Endothelial cell of umbilical vein (primary cell): ENCODE results near the gene WDR7. TPM values are rescaled to one million over a fixed set of nuclear protein-coding genes. Genes with fewer than 3 reads are reported as not detected.

ENCODE experiments used
- BruUV-seq: library from RNA; stranded (reverse); fragments of 400-500 nt; replicated peaks from 2 replicates; lab custom pipeline; 2021; lab: Mats Ljungman, UMichigan
- CTCF ChIA-PET: fragments of 300-600, 350-600 bp; sonication (Branson Sonifier 250); formaldehyde crosslinking; loops from one replicate; lab custom pipeline; 2021; ENCODE audit warnings: antibody characterized with exemption, inconsistent platforms; lab: Charles Lee
- POLR2A ChIA-PET: fragments of 300-600, 350-600 bp; sonication (Branson Sonifier 250); formaldehyde crosslinking; loops from one replicate; lab custom pipeline; 2021; ENCODE audit warnings: antibody characterized with exemption, inconsistent platforms; lab: Charles Lee
- DNase-seq: peaks from one replicate; pipeline ENCODE4 v3.0.0-alpha.2; 2011; ENCODE audit warnings: low read depth, low spot score
- FAIRE-seq: peaks from 2 replicates; lab custom pipeline; 2011; peaks lifted over from hg19 to GRCh38; lab: Jason Lieb, UNC
- H2AFZ ChIP-seq: 2 replicates; pipeline ENCODE4 v1.6.0; 2012; ENCODE audit warnings: low read depth, low read length, control low read depth, inconsistent platforms
- H3K27ac ChIP-seq: 2 replicates; pipeline ENCODE4 v1.5.1; 2011; ENCODE audit warnings: low read depth, mild to moderate bottlenecking, control low read depth, low read length, moderate library complexity; ENCODE audit not compliant: insufficient read depth
- H3K27me3 ChIP-seq, 2 experiments: 2 replicates each; pipeline versions ENCODE4 v1.6.0 to v1.6.1; 2011; ENCODE audit warnings: low read length in 2 of 2, mixed read lengths in 1 of 2; ENCODE audit not compliant: control insufficient read depth in 2 of 2, insufficient read depth in 2 of 2
- H3K36me3 ChIP-seq, 2 experiments: 2 replicates in 1 of 2; 3 replicates in 1 of 2; pipeline ENCODE4 v1.5.1; 2011; ENCODE audit warnings: low read length in 2 of 2, mild to moderate bottlenecking in 1 of 2, moderate library complexity in 1 of 2; ENCODE audit not compliant: control insufficient read depth in 2 of 2, insufficient read depth in 2 of 2; ENCODE audit errors: extremely low read depth in 1 of 2
- H3K4me1 ChIP-seq: 3 replicates; pipeline ENCODE4 v1.5.1; 2011; ENCODE audit warnings: mild to moderate bottlenecking, low read length; ENCODE audit not compliant: control insufficient read depth, insufficient read depth; ENCODE audit errors: extremely low read depth
- H3K4me2 ChIP-seq: 2 replicates; pipeline ENCODE4 v1.6.1; 2011; ENCODE audit warnings: low read length, control low read depth, mixed read lengths; ENCODE audit not compliant: insufficient read depth
- H3K4me3 ChIP-seq, 3 experiments: fragments of 200-600 bp in 1 of 3; sonication (generic), shearing (Covaris generic) in 1 of 3; replicated peaks in 1 of 3; 2 replicates each; pipeline ENCODE4 v1.5.1; 2011 to 2016; ENCODE audit warnings: control low read depth in 3 of 3, low read length in 3 of 3, mild to moderate bottlenecking in 2 of 3, inconsistent platforms in 1 of 3, low read depth in 1 of 3, moderate library complexity in 1 of 3; ENCODE audit not compliant: insufficient read depth in 1 of 3
- H3K79me2 ChIP-seq: 2 replicates; pipeline ENCODE4 v1.6.0; 2012; ENCODE audit warnings: low read length, inconsistent platforms; ENCODE audit not compliant: control insufficient read depth, insufficient read depth
- H3K9ac ChIP-seq: replicated peaks from 2 replicates; pipeline ENCODE3; 2011; ENCODE audit warnings: low read length, control low read depth; ENCODE audit not compliant: insufficient read depth; ENCODE audit errors: extremely low read depth
- H3K9me1 ChIP-seq: replicated peaks from 3 replicates; pipeline ENCODE4 v1.6.0; 2011; ENCODE audit warnings: mild to moderate bottlenecking, low read length; ENCODE audit not compliant: control insufficient read depth, insufficient read depth; ENCODE audit errors: extremely low read depth
- H3K9me3 ChIP-seq: replicated peaks from 2 replicates; pipeline ENCODE4 v1.5.1; 2012; ENCODE audit warnings: low read length, inconsistent platforms; ENCODE audit not compliant: control insufficient read depth, insufficient read depth
- H4K20me1 ChIP-seq: replicated peaks from 2 replicates; pipeline ENCODE3; 2011; ENCODE audit warnings: mild to moderate bottlenecking, low read length; ENCODE audit not compliant: control insufficient read depth, insufficient read depth; ENCODE audit errors: extremely low read depth
- EZH2 ChIP-seq: IDR thresholded peaks from 2 replicates; pipeline ENCODE4 v1.6.1; 2012; ENCODE audit warnings: borderline replicate concordance, low read depth, mild to moderate bottlenecking, moderate library complexity, low read length, inconsistent platforms; ENCODE audit not compliant: severe bottlenecking
- FOS ChIP-seq: IDR thresholded peaks from 2 replicates; pipeline ENCODE4 v1.6.1; 2011; ENCODE audit warnings: mild to moderate bottlenecking, low read length, moderate library complexity, borderline replicate concordance; ENCODE audit not compliant: insufficient read depth
- GATA2 ChIP-seq: IDR thresholded peaks from 2 replicates; pipeline ENCODE4 v1.7.0; 2011; ENCODE audit warnings: low read depth, mild to moderate bottlenecking, moderate library complexity, mixed read lengths, low read length; ENCODE audit not compliant: insufficient read length, insufficient read depth
- JUN ChIP-seq: IDR thresholded peaks from 2 replicates; pipeline ENCODE4 v1.6.1; 2011; ENCODE audit warnings: borderline replicate concordance, low read depth; ENCODE audit not compliant: insufficient read length, insufficient read depth
- MYC ChIP-seq: IDR thresholded peaks from one replicate; pipeline ENCODE4 v1.6.1; 2011; ENCODE audit warnings: mild to moderate bottlenecking, low read depth, low read length
- POLR2A ChIP-seq: IDR thresholded peaks from 2 replicates; pipeline ENCODE4 v1.6.1; 2012; ENCODE audit warnings: low read depth, mild to moderate bottlenecking, control low read depth, low read length
- POLR2AphosphoS5 ChIP-seq: IDR thresholded peaks from 2 replicates; pipeline ENCODE4 v1.6.1; 2012; ENCODE audit warnings: low read depth, mild to moderate bottlenecking, control low read depth, low read length, moderate library complexity; ENCODE audit not compliant: insufficient read depth
- dilution Hi-C: fragments of 300-500 bp; cut with MboI; formaldehyde crosslinking; loops from one replicate; pipeline ENCODE4 v1.15.0; 2019; ENCODE audit warnings: low sequenced_read_pairs; ENCODE audit not compliant: extremely low pct_ligation_motif_present
- intact Hi-C: fragments of 100-400 bp; cut with micrococcal nuclease; formaldehyde crosslinking; loops from one replicate; pipeline ENCODE4 v1.10.0; 2022
- polyA plus RNA-seq, 4 experiments: library from polyadenylated mRNA; depleted of rRNA in 3 of 4; stranded (reverse) in 3 of 4; unstranded in 1 of 4; fragments of >200 nt; gene quantifications; 2 replicates each; pipeline versions ENCODE4 v1.2.1 to v1.2.3, GENCODE V29; 2011 to 2012; ENCODE audit warnings: missing spikeins in 1 of 4
- total RNA-seq: library from RNA; stranded (reverse); gene quantifications from 2 replicates; pipeline ENCODE4 v1.2.3, GENCODE V29; 2021
- TF ChIP-seq, protein P1 (sequence below): IDR thresholded peaks from 2 replicates; pipeline ENCODE4 v1.6.1; 2011; ENCODE audit not compliant: insufficient read depth, insufficient read length
- TF ChIP-seq, protein P2 (sequence below), 2 donors: IDR thresholded peaks; 1 replicate in 1 of 2; 2 replicates in 1 of 2; pipeline ENCODE4 v1.5.1; 2011; ENCODE audit warnings: low read length in 2 of 2, mild to moderate bottlenecking in 2 of 2, moderate library complexity in 2 of 2, control low read depth in 1 of 2, inconsistent platforms in 1 of 2, low read depth in 1 of 2; ENCODE audit not compliant: insufficient read depth in 1 of 2; ENCODE audit errors: extremely low read depth in 1 of 2

Gene WDR7
- total and polyA plus RNA-seq, 2 donors (not counting 3 experiments of a cell fraction or from before 2014, with no cell fraction given) = 5.9 to 19.0 TPM

DNA sequence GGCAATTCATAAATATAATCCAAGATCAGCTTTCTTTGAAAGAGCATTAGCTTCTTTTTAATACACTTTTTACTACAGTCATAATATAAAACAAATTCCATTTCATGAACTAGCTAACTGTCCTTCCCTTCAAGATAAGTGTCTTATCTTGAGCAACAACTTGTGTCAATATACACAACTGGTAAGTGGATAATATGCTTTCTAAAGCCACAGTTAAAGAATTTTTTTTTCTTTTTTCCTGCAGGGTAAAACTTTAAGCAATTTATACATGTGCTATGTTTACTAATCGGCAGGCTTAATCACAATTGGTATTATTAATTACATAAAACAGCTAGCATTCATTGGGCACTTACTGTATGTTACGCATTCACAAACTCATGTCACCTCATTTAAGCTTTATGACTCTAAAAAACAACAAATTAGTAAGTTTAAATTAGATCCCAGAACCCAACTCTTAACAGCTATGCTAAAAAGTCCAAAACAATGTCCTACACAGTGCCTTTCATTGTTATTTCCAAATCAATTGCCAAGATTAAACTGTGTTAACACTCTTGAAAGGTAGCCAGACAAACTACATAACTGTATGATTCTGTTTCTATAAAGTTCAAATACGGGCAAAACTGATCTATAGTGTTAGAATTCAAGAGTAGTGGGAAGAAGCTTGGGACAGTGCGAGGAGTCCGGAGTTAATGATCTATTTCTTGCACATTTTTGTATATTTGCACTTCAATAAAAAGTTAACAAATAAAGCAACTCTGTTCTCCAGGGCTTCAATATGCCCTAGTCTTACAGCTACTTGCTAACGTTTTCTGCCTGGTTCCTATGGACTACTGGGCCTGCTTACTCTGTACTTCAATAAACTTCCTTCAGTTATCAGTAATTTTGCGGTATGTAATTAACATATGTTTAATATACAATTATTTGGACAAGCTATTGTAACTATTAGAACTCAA is 18.8 kb upstream of the WDR7 start:
- no peak for FAIRE-seq
- no peak overlapping the region for H2AFZ ChIP-seq
- H3K4me2 ChIP-seq = no peak overlapping the region
- no peak overlapping the region for H3K9ac ChIP-seq
- H4K20me1 ChIP-seq = peaks cover 15% of the 10 kb centered on the region
- DNase-seq = no peak
- H3K9me1 ChIP-seq = no peaks in the 10 kb centered on the region
- H3K4me3 ChIP-seq = no peak overlapping the region
- H3K27me3 ChIP-seq = no peaks in the 10 kb centered on the region
- H3K27ac ChIP-seq = no peak overlapping the region
- TF ChIP-seq GATA2 = no peak
- TF ChIP-seq, protein P1, sequence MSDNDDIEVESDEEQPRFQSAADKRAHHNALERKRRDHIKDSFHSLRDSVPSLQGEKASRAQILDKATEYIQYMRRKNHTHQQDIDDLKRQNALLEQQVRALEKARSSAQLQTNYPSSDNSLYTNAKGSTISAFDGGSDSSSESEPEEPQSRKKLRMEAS = no peak
- TF ChIP-seq POLR2A = no peak
- TF ChIP-seq, protein P2, sequence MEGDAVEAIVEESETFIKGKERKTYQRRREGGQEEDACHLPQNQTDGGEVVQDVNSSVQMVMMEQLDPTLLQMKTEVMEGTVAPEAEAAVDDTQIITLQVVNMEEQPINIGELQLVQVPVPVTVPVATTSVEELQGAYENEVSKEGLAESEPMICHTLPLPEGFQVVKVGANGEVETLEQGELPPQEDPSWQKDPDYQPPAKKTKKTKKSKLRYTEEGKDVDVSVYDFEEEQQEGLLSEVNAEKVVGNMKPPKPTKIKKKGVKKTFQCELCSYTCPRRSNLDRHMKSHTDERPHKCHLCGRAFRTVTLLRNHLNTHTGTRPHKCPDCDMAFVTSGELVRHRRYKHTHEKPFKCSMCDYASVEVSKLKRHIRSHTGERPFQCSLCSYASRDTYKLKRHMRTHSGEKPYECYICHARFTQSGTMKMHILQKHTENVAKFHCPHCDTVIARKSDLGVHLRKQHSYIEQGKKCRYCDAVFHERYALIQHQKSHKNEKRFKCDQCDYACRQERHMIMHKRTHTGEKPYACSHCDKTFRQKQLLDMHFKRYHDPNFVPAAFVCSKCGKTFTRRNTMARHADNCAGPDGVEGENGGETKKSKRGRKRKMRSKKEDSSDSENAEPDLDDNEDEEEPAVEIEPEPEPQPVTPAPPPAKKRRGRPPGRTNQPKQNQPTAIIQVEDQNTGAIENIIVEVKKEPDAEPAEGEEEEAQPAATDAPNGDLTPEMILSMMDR (IDR thresholded peaks at IDR 0.05; ENCODE audit: extremely low read depth in 1 of 2, insufficient read depth in 1 of 2, low read depth in 1 of 2, low read length in 2 of 2) = no peak
- no peak for TF ChIP-seq MYC
- no peak for TF ChIP-seq JUN
- no peak for TF ChIP-seq EZH2
- no peak for TF ChIP-seq FOS
- no peak for TF ChIP-seq POLR2AphosphoS5
- no TSS peak for BruUV-seq
- dilution Hi-C loops (no loop called here), intact Hi-C loops (no loop called here)
- peaks cover 0 to 2% of the 10 kb centered on the region in 2 experiments for H3K36me3 ChIP-seq
- ChIA-PET CTCF (interaction anchor here (1.1 to 1.3 kb wide), 2 partner anchors 14 to 16 kb away, joined by 3 to 4 read pairs; no protein-coding TSS in a partner anchor), POLR2A (interaction anchor here (0.7 kb wide), 1 partner anchor 9 kb away, joined by 6 read pairs; no protein-coding TSS in a partner anchor)
- H3K9me3 ChIP-seq = no peaks in the 10 kb centered on the region
- H3K4me1 ChIP-seq = peaks cover 13% of the 10 kb centered on the region
- peaks cover 98% of the 10 kb centered on the region for H3K79me2 ChIP-seq
